GM10248 (cell line): Measurements from ENCODE around the gene IGDCC3.

Source experiments
- CTCF ChIA-PET: fragments of 300-600 bp; sonication (Branson Sonifier 250); formaldehyde crosslinking; extraction: SDS; loops from one replicate; lab custom pipeline; 2021; ENCODE audit warnings: antibody characterized with exemption; lab: Yijun Ruan, JAX
- POLR2A ChIA-PET: fragments of 350-650 bp; sonication (Branson Sonifier 250); formaldehyde crosslinking; extraction: SDS; loops from one replicate; lab custom pipeline; 2020; ENCODE audit warnings: antibody characterized with exemption; lab: Yijun Ruan, JAX
- DNase-seq: peaks from one replicate; pipeline ENCODE4 v3.0.0; 2012; ENCODE audit errors: extremely low spot score
- CTCF ChIP-seq: IDR thresholded peaks from 2 replicates; pipeline ENCODE4 v1.5.1; 2012; ENCODE audit warnings: mild to moderate bottlenecking, low read depth; ENCODE audit errors: extremely low read depth, missing control alignments, control extremely low read depth

Gene IGDCC3

GRCh38 chr15:65289261-65289854 is 88.4 kb downstream of the IGDCC3 start:
- ChIA-PET POLR2A (interaction anchor here (6.5 kb wide), 1 partner anchor 16 kb away, joined by 81 read pairs; the partner anchor contains the start of gene RNU5B-1), CTCF (no interaction called here)
- DNase-seq, result no peak
- no peak for TF ChIP-seq CTCF

GRCh38 chr15:65287520-65287855 is 90.3 kb downstream of the IGDCC3 start:
- ChIA-PET CTCF (interaction anchor here (0.7 to 3.2 kb wide), 16 partner anchors 7 to 234 kb away, joined by 3 to 18 read pairs (median 6); partner anchors contain the start of gene RNU5B-1), POLR2A (interaction anchor here (2.5 to 6.5 kb wide), 2 partner anchors 10 to 18 kb away, joined by 21 to 81 read pairs; partner anchors contain the start of gene RNU5B-1)
- peak; percentile 25 for DNase-seq
- no peak for TF ChIP-seq CTCF

DNA sequence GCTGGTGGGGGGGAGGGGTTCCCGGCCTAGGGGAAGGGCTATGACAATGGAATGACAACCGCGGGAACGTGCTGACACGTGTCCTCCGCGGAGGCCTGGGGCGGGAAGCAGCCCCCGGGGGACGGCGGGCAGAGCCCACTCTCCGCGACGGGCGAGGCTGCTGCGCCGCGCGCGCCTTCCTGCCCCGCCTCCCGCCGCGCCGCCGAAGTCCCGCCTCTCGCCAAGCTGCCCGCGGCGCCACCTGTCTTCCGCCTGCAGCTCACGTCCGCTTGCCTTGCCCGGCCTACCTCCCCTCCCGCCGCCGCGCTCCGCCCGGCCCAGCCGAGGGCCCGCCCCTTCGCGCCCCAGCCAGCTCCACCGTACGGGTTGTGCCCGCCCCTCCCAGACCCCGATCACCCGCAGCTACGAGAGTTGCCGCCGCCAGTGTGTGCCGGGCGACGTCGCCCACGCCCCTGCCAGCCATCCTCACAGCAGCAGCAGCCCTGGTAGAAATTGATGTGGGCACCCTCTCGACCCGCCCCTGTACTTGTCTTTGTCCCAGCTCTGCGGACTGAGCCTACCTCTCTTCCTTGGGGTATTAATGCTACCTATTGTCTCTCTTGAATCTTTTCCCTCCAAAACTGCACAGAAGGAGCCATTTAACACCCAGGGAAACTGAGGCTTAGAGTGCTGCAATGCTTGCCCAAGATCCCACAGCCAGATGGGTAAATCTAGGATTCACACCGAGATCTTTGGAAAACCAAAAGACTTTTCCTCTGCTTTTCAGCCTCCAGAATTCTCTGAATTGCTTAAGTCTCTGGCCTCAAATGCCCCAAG is 90.9 kb downstream of the IGDCC3 start, which contains the start of gene PARP16:
PARP16 (minus strand) TSS at position 180 of the 816 bp plus-strand sequence. CDS start 457 bp downstream, outside the sequence.
- ChIA-PET CTCF (interaction anchor here (0.7 to 3.2 kb wide), 26 partner anchors 8 to 582 kb away, joined by 3 to 18 read pairs (median 4); partner anchors contain the start of genes RAB11A and RNU5B-1), POLR2A (interaction anchor here (0.5 to 6.5 kb wide), 6 partner anchors 10 to 1775 kb away, joined by 4 to 81 read pairs (median 6); partner anchors contain the start of genes CLPX and RNU5B-1)
- peak; percentile 92 for DNase-seq
- peak; percentile 60 for TF ChIP-seq CTCF

DNA sequence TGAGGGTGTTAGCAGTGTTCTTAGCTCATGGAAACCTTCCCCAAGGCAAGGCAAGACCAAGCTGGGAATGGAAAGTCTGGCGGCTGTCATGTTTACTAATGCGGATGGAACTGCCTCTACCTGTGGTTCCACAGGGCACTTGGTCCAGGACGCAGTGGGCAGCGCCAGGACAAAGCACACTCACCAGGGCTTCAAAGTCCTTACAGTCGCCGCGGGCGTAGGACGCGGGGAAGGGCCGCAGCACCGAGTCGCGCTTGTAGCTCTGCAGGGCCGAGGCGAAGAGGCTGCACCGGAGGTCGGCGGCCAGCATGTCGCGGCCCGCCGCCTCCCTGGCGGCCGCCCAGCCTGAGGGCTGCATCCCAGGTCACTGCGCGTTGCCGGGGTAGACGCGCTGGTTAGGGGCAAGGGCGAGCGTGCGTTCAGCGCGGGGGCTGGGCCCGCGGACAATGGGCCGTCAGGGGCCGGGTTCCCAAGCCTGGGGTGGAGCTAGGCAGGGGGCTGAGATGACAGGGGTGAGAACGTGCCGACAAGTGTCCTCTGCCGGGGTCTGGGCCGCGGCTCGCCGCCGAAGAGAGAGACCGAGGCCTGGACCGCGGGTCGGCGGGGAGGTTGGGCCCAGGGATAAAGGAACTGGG is 91.6 kb downstream of the IGDCC3 start:
- no peak for TF ChIP-seq CTCF
- DNase-seq, result peak; percentile 51
- CTCF ChIA-PET, result interaction anchor here (0.8 to 3.2 kb wide), 27 partner anchors 8 to 583 kb away, joined by 3 to 18 read pairs (median 4); partner anchors contain the start of genes RAB11A and RNU5B-1
- POLR2A ChIA-PET, result interaction anchor here (0.6 to 6.5 kb wide), 5 partner anchors 11 to 1775 kb away, joined by 4 to 81 read pairs (median 5); partner anchors contain the start of genes CLPX and RNU5B-1

- TF ChIP-seq CTCF, result no peak
- ChIA-PET POLR2A (interaction anchor here (0.7 to 6.5 kb wide), 3 partner anchors 12 to 48 kb away, joined by 4 to 81 read pairs (median 21); partner anchors contain the start of gene RNU5B-1), CTCF (interaction anchor here (0.9 to 3.2 kb wide), 17 partner anchors 8 to 554 kb away, joined by 3 to 18 read pairs (median 5); partner anchors contain the start of gene RNU5B-1)
- DNase-seq, result peak; percentile 11
These were observed 92.3 kb downstream of the IGDCC3 start for GRCh38 chr15:65285291-65286068.
